Tibial nerve (tissue), 4 donors: ENCODE data around the gene DRD5. TPM values are rescaled to one million over a fixed set of nuclear protein-coding genes. Genes with fewer than 3 reads are reported as not detected.
A peak's percentile ranks its signal among the peaks of the same experiment; 100 is the strongest.

Experiments
- DNase-seq, 2 donors: peaks; one replicate each; pipeline ENCODE4 v3.0.0-alpha.2; 2019; ENCODE audit warnings: low spot score in 2 of 2
- H3K27ac ChIP-seq, 4 donors: fragments of 200-600 bp; sonication (generic) in 3 of 4; one replicate each; pipeline ENCODE4 v1.5.1; 2017 to 2019; ENCODE audit warnings: mild to moderate bottlenecking in 1 of 4
- H3K27me3 ChIP-seq, 2 donors: fragments of 200-600 bp; sonication (generic) in 1 of 2; one replicate each; pipeline versions ENCODE4 v1.5.1 to v1.6.0; 2017 to 2019
- H3K36me3 ChIP-seq, 3 donors: fragments of 200-600 bp; sonication (generic); one replicate each; pipeline ENCODE4 v1.5.1; 2018 to 2019
- H3K4me1 ChIP-seq, 4 donors: fragments of 200-600 bp; sonication (generic) in 3 of 4; one replicate each; pipeline ENCODE4 v1.5.1; 2017 to 2019
- H3K4me3 ChIP-seq, 4 donors: fragments of 200-600 bp; sonication (generic) in 3 of 4; one replicate each; pipeline ENCODE4 v1.5.1; 2017 to 2019; ENCODE audit warnings: mild to moderate bottlenecking in 1 of 4, moderate library complexity in 1 of 4
- H3K9me3 ChIP-seq, 4 donors: fragments of 200-600 bp; sonication (generic) in 3 of 4; one replicate each; pipeline ENCODE4 v1.5.1; 2017 to 2019
- EP300 ChIP-seq, 2 donors: sonication (generic); formaldehyde crosslinking; IDR thresholded peaks; one replicate each; pipeline ENCODE4 v1.6.1; 2017; ENCODE audit warnings: antibody characterized with exemption in 2 of 2, mild to moderate bottlenecking in 1 of 2
- POLR2A ChIP-seq, 2 donors: fragments of 450-650 bp; IDR thresholded peaks; one replicate each; pipeline ENCODE4 v1.6.1; 2017; ENCODE audit warnings: antibody characterized with exemption in 2 of 2, mild to moderate bottlenecking in 2 of 2, moderate library complexity in 2 of 2
- WGBS, 2 donors: methylation state at CpG; one replicate each; pipeline ENCODE4 v1.1.5; 2018; 5-methylcytosine and 5-hydroxymethylcytosine counted together
- total RNA-seq, 4 donors: library from RNA; depleted of rRNA; stranded (reverse); fragments of >200 nt; gene quantifications; one replicate each; pipeline ENCODE4 v1.1.0, GENCODE V29; 2016
- TF ChIP-seq, protein P1 (sequence below), 5 experiments: fragments of 200-600 bp in 3 of 5; fragments of 450-650 bp in 2 of 5; sonication (generic) in 3 of 5; IDR thresholded peaks; one replicate each; pipeline ENCODE4 v1.5.1; 2016 to 2019; ENCODE audit warnings: antibody characterized with exemption in 5 of 5, mild to moderate bottlenecking in 3 of 5, moderate library complexity in 2 of 5

The DRD5 gene
- total RNA-seq, 4 donors from 2014 or later: not detected

GRCh38 chr4:9762823-9763475 lies 18.5 kb upstream of the DRD5 start:
- Histone ChIP-seq H3K4me1 (no peaks in the 10 kb centered on the region), H3K9me3 (no peaks in the 10 kb centered on the region), H3K27me3 (no peaks in the 10 kb centered on the region), H3K27ac (no peak overlapping the region), H3K4me3 (no peak overlapping the region), H3K36me3 (no peaks in the 10 kb centered on the region)
- WGBS, 2 donors: 31 to 41% methylated on average over 11 of the region's 11 CpGs
- DNase-seq: peak; percentile 30 to 84
- TF ChIP-seq, protein P1, sequence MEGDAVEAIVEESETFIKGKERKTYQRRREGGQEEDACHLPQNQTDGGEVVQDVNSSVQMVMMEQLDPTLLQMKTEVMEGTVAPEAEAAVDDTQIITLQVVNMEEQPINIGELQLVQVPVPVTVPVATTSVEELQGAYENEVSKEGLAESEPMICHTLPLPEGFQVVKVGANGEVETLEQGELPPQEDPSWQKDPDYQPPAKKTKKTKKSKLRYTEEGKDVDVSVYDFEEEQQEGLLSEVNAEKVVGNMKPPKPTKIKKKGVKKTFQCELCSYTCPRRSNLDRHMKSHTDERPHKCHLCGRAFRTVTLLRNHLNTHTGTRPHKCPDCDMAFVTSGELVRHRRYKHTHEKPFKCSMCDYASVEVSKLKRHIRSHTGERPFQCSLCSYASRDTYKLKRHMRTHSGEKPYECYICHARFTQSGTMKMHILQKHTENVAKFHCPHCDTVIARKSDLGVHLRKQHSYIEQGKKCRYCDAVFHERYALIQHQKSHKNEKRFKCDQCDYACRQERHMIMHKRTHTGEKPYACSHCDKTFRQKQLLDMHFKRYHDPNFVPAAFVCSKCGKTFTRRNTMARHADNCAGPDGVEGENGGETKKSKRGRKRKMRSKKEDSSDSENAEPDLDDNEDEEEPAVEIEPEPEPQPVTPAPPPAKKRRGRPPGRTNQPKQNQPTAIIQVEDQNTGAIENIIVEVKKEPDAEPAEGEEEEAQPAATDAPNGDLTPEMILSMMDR (IDR thresholded peaks at IDR 0.05): peak; percentile 40 to 80 (median 60)
- TF ChIP-seq POLR2A (IDR thresholded peaks at IDR 0.05) (no peak), EP300 (IDR thresholded peaks at IDR 0.05) (no peak)

DNA sequence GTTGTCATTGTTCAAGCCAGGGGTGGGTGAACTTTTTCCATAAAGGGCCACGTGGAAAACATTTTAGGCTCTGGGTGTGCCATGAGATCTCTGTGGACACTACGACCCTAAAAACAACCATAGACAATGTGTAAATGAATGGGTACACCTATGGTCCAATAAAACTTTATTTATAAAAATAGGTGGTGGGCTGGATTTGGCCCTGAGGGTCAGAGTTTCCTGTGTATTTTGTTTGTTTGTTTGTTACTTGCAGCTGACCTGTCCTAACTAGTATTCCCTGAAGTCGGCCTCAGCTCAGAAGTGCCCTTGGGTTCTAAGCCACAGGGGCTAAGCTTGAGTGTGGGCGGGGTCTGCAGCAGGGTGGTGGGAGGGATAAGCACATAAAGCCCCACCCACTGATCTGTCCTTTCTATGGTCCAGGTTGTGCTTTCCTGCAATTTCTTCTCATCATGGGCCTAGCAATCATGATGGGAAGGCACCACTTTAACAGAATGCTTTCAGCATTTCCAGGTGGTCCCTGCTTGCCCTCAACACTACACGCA lies 17.2 kb upstream of the DRD5 start:
- 78 to 93% methylated on average over 5 of the region's 5 CpGs for WGBS, 2 donors
- DNase-seq: no peak

DNA sequence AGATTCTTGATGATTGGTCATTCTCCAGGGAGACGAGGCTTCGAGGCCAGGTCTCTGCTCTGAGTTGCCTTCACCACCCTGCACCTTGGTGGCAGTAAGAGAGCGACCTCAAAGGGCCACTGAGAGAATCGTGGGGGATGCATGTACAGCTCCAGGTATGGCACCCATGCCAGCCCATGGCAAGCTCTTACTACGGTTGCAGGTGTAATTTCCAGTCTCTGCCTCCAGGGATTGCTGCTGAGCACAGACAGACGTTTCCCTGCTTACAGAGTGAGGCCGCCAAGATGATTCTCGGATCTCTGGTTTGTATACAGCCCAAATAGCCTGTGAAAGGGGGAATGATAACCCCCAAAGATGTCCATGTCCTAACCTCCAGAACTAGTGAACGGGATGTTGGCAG lies 16.3 kb upstream of the DRD5 start:
- Histone ChIP-seq H3K4me1 (no peaks in the 10 kb centered on the region), H3K36me3 (no peaks in the 10 kb centered on the region), H3K27me3 (no peaks in the 10 kb centered on the region), H3K4me3 (no peak overlapping the region), H3K27ac (no peak overlapping the region), H3K9me3 (no peaks in the 10 kb centered on the region)
- TF ChIP-seq EP300 (IDR thresholded peaks at IDR 0.05) (no peak), POLR2A (IDR thresholded peaks at IDR 0.05) (no peak)
- TF ChIP-seq, protein P1 (IDR thresholded peaks at IDR 0.05): peak in 1 of 5 experiments; percentile 12
- no peak for DNase-seq
- 34 to 47% methylated on average over 8 to 9 of the region's 9 CpGs for WGBS, 2 donors

More for the DNA sequence above, 17.2 kb upstream of the DRD5 start:
- Histone ChIP-seq H3K27me3 (no peaks in the 10 kb centered on the region), H3K27ac (no peak overlapping the region), H3K4me3 (no peak overlapping the region), H3K4me1 (no peaks in the 10 kb centered on the region), H3K9me3 (no peaks in the 10 kb centered on the region), H3K36me3 (no peaks in the 10 kb centered on the region)
- TF ChIP-seq POLR2A (IDR thresholded peaks at IDR 0.05) (no peak), EP300 (IDR thresholded peaks at IDR 0.05) (no peak)
- TF ChIP-seq, protein P1 (IDR thresholded peaks at IDR 0.05): no peak

- no peak for DNase-seq
- TF ChIP-seq EP300 (IDR thresholded peaks at IDR 0.05): no peak
- TF ChIP-seq, protein P1 (IDR thresholded peaks at IDR 0.05): no peak
- no peak for TF ChIP-seq POLR2A (IDR thresholded peaks at IDR 0.05)
- no peak overlapping the region for H3K27ac ChIP-seq
- no peaks in the 10 kb centered on the region for H3K27me3 ChIP-seq
- H3K4me3 ChIP-seq: no peak overlapping the region
- H3K9me3 ChIP-seq: no peaks in the 10 kb centered on the region
- 70 to 71% methylated on average over 1 of the region's 1 CpG for WGBS, 2 donors
- no peaks in the 10 kb centered on the region for H3K36me3 ChIP-seq
- H3K4me1 ChIP-seq: no peaks in the 10 kb centered on the region
Measured at GRCh38 chr4:9769321-9769720, 12.1 kb upstream of the DRD5 start.

- H3K4me3 ChIP-seq: no peak overlapping the region
- H3K27ac ChIP-seq: no peak overlapping the region
- TF ChIP-seq POLR2A (IDR thresholded peaks at IDR 0.05) (no peak), EP300 (IDR thresholded peaks at IDR 0.05) (no peak)
- TF ChIP-seq, protein P1 (IDR thresholded peaks at IDR 0.05): no peak
- no peak for DNase-seq
- 35 to 58% methylated on average over 1 of the region's 1 CpG for WGBS, 2 donors
- H3K4me1 ChIP-seq: no peaks in the 10 kb centered on the region
- H3K27me3 ChIP-seq: no peaks in the 10 kb centered on the region
- H3K36me3 ChIP-seq: no peaks in the 10 kb centered on the region
- H3K9me3 ChIP-seq: no peaks in the 10 kb centered on the region
Measured at GRCh38 chr4:9771034-9771433, 10.4 kb upstream of the DRD5 start.
